Measurements from ENCODE around the gene DIAPH2. TPM values are rescaled to one million over a fixed set of nuclear protein-coding genes. Genes with fewer than 3 reads are reported as not detected.

DIAPH2 gene
- total and polyA plus RNA-seq, 5 donors = 3.6 to 12.3 (median 10.9) TPM

DNA sequence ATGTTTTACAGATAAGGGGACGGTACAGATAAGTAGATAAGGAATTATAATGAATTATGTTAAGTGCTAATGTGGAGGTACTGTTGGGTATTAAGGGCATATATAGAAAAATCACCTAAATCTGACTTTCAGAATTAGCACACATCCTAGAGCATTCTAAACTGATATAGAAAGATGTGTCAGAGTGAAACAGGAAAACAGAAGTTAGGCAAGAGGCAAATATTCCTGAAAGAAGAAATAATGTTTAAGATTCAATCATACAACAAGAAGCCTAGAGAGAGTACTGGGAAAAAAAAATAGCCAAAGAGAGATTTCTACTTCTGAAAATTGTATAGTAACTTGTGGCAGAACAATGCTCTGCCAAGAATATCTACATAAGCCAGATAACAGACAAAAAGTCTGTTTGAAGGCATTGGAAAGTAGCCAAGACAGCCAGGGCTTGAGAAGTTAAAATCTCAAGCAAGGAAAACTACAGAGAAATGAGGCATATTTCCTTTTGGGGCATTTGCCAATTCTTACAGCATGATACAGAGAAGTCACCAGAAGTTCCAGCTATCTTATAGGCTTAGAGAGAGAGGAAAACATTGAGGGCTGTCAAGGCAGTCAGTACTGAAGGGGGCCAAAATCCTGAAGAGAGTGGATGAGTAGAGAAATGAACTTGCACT, 845.0 kb downstream of the DIAPH2 start:
- no peak overlapping the region for H3K27ac ChIP-seq (ENCODE audit: low read length)
- no peaks in the 10 kb centered on the region for H3K4me1 ChIP-seq (ENCODE audit: control insufficient read depth, insufficient read depth, low read length)
- 38% methylated on average over 1 of the region's 1 CpG for WGBS
- intact Hi-C loops (cut with DNase I) = loop anchor here in 1 of 4 donors (2.0 kb wide), 1 partner anchor 19 kb away; no protein-coding TSS in a partner anchor
- H3K9me3 ChIP-seq (ENCODE audit: control insufficient read depth, low read length) = no peaks in the 10 kb centered on the region
- H3K27me3 ChIP-seq (ENCODE audit: control insufficient read depth, insufficient read depth) = no peaks in the 10 kb centered on the region
- ATAC-seq (no peak), DNase-seq (no peak)
- no peak overlapping the region for H3K4me3 ChIP-seq (ENCODE audit: low read length)

DNA sequence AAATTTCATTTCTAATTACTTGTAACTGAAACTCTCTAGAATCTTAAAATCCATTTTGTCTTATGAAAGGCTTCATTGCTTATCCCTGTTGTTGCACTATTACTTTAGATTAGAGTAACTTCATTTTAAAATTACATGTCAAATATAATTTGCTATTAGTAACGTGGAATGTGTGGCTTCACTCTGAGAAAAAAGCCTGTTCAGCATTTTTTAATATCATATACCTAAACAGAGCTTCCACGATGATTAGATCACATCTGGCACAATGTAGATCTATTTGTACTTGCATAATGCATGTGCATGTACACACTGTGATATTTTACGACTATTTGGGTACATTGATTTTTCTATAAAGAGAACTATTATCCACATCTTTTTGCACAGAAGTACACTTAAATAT, 847.2 kb downstream of the DIAPH2 start:
- no peak for DNase-seq
- intact Hi-C loops (cut with DNase I) = loop anchor here in 1 of 4 donors (2.0 kb wide), 1 partner anchor 17 kb away; no protein-coding TSS in a partner anchor
- H3K9me3 ChIP-seq (ENCODE audit: control insufficient read depth, low read length) = no peaks in the 10 kb centered on the region
- no peak overlapping the region for H3K27ac ChIP-seq (ENCODE audit: low read length)
- WGBS = 94% methylated on average over 3 of the region's 3 CpGs
- no peaks in the 10 kb centered on the region for H3K27me3 ChIP-seq (ENCODE audit: control insufficient read depth, insufficient read depth)
- ATAC-seq = no peak
- H3K4me3 ChIP-seq (ENCODE audit: low read length) = no peak overlapping the region
- H3K4me1 ChIP-seq (ENCODE audit: control insufficient read depth, insufficient read depth, low read length) = no peaks in the 10 kb centered on the region

DNA sequence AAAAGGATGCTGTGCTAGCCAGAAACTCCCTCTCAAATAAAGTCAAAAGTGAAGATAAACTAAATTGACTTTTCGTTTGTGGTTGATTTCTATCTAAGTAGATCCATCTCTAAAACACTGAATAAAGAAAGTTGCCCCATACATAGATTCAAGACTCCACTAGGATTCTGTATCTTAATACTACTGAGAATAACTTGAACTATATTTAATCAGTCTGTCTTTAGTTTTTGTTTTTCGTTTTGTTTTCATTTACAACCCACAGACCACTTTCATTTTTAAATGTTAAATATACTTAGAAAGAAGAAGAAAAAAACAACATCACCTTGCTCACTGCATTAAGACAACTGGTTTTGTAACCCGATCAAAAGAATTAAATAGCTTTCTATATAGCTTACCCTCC, 854.1 kb downstream of the DIAPH2 start:
- no peak overlapping the region for H3K27ac ChIP-seq (ENCODE audit: low read length)
- H3K4me3 ChIP-seq (ENCODE audit: low read length) = no peak overlapping the region
- intact Hi-C loops (cut with DNase I) = no loop called here

GRCh38 chrX:97539970-97540519, 855.4 kb downstream of the DIAPH2 start:
- intact Hi-C loops (cut with DNase I) = no loop called here
- Histone ChIP-seq H3K27ac (ENCODE audit: low read length) (no peak overlapping the region), H3K4me1 (ENCODE audit: control insufficient read depth, insufficient read depth, low read length) (no peaks in the 10 kb centered on the region), H3K4me3 (ENCODE audit: low read length) (no peak overlapping the region), H3K27me3 (ENCODE audit: control insufficient read depth, insufficient read depth) (no peaks in the 10 kb centered on the region), H3K9me3 (ENCODE audit: control insufficient read depth, low read length) (no peaks in the 10 kb centered on the region)
- ATAC-seq = no peak
- WGBS = 70% methylated on average over 2 of the region's 2 CpGs
- DNase-seq = no peak

More for the DNA sequence above, 854.1 kb downstream of the DIAPH2 start:
- H3K9me3 ChIP-seq (ENCODE audit: control insufficient read depth, low read length) = no peaks in the 10 kb centered on the region
- no peaks in the 10 kb centered on the region for H3K4me1 ChIP-seq (ENCODE audit: control insufficient read depth, insufficient read depth, low read length)
- no peaks in the 10 kb centered on the region for H3K27me3 ChIP-seq (ENCODE audit: control insufficient read depth, insufficient read depth)
- ATAC-seq = no peak
- no peak for DNase-seq
- 83% methylated on average over 3 of the region's 3 CpGs for WGBS

DNA sequence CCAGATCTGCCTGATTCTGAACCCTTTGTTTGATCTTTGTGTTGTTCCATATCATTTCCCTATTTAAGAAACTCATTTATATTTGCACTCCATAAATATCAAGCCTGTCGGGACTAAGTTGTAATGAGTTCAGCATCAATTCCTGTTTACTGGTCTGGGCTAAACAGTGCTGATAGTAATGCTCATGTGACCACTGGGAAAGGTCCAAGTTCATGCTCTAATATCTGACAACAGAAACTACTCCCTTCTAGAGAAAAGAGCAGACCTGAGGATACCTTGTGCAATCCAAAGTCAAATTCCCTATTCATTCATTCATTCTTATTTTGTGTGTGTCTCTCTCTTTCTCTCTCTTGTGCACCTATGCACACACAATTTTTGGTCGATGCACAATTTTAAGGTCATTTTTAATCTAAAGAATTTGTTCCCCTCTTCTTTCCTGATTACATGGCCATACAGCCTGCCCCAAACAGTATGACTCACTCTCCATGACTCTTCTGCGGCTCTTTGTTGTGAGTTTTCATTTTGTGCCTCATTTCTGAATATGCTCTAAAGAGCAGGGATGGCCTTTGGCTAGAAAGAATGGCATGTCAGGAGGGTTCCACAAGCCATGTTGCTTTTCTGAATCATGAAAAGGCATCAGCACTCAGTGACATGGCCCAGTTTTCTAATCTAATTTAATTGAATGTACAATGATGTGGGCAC, 863.4 kb downstream of the DIAPH2 start:
- Histone ChIP-seq H3K4me3 (ENCODE audit: low read length) (no peak overlapping the region), H3K9me3 (ENCODE audit: control insufficient read depth, low read length) (no peaks in the 10 kb centered on the region), H3K27ac (ENCODE audit: low read length) (no peak overlapping the region), H3K4me1 (ENCODE audit: control insufficient read depth, insufficient read depth, low read length) (no peaks in the 10 kb centered on the region), H3K27me3 (ENCODE audit: control insufficient read depth, insufficient read depth) (no peaks in the 10 kb centered on the region)
- no peak for ATAC-seq
- intact Hi-C loops (cut with DNase I) = loop anchor here in 1 of 4 donors (2.0 kb wide), 1 partner anchor 17 kb away; no protein-coding TSS in a partner anchor
- 68% methylated on average over 3 of the region's 3 CpGs for WGBS
- DNase-seq = no peak

DNA sequence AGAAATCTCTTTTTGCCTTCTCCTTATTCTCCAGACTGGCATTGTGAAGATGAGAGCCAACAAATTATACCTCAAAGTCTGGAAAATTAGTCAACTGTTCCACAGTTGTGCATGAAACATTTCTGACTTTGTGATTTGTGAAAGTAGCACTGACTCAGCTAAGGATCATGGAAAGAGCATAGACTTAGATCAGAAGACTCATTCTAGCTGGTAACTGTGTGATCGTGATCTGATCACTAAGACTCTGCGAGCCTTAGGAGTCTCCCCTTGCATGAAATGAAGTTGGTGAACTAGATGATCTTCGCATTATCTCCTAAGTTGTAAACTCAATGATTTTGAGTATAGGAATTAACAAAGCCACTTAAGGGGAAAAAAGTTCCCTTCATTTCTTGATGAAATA, 867.2 kb downstream of the DIAPH2 start:
- H3K4me1 ChIP-seq (ENCODE audit: control insufficient read depth, insufficient read depth, low read length) = no peaks in the 10 kb centered on the region
- intact Hi-C loops (cut with DNase I) = no loop called here
- no peaks in the 10 kb centered on the region for H3K27me3 ChIP-seq (ENCODE audit: control insufficient read depth, insufficient read depth)
- WGBS = 97% methylated on average over 3 of the region's 3 CpGs
- H3K4me3 ChIP-seq (ENCODE audit: low read length) = no peak overlapping the region
- DNase-seq (no peak), ATAC-seq (no peak)
- H3K27ac ChIP-seq (ENCODE audit: low read length) = no peak overlapping the region
- no peaks in the 10 kb centered on the region for H3K9me3 ChIP-seq (ENCODE audit: control insufficient read depth, low read length)

- Histone ChIP-seq H3K4me3 (ENCODE audit: low read length) (no peak overlapping the region), H3K4me1 (ENCODE audit: control insufficient read depth, insufficient read depth, low read length) (no peaks in the 10 kb centered on the region), H3K27me3 (ENCODE audit: control insufficient read depth, insufficient read depth) (no peaks in the 10 kb centered on the region), H3K27ac (ENCODE audit: low read length) (no peak overlapping the region), H3K9me3 (ENCODE audit: control insufficient read depth, low read length) (no peaks in the 10 kb centered on the region)
- 78% methylated on average over 2 of the region's 2 CpGs for WGBS
- DNase-seq (no peak), ATAC-seq (no peak)
- intact Hi-C loops (cut with DNase I) = no loop called here
Measured at GRCh38 chrX:97553833-97554232, 869.2 kb downstream of the DIAPH2 start.

- intact Hi-C loops (cut with DNase I) = no loop called here
- no peak for ATAC-seq
- H3K9me3 ChIP-seq (ENCODE audit: control insufficient read depth, low read length) = no peaks in the 10 kb centered on the region
- no peak for DNase-seq
- no peak overlapping the region for H3K4me3 ChIP-seq (ENCODE audit: low read length)
- no peaks in the 10 kb centered on the region for H3K27me3 ChIP-seq (ENCODE audit: control insufficient read depth, insufficient read depth)
- no peaks in the 10 kb centered on the region for H3K4me1 ChIP-seq (ENCODE audit: control insufficient read depth, insufficient read depth, low read length)
- H3K27ac ChIP-seq (ENCODE audit: low read length) = no peak overlapping the region
- 95% methylated on average over 3 of the region's 3 CpGs for WGBS
Measured at GRCh38 chrX:97556359-97556758, 871.7 kb downstream of the DIAPH2 start.

- no peaks in the 10 kb centered on the region for H3K4me1 ChIP-seq (ENCODE audit: control insufficient read depth, insufficient read depth, low read length)
- under 1% methylated on average over 4 of the region's 4 CpGs for WGBS
- H3K27me3 ChIP-seq (ENCODE audit: control insufficient read depth, insufficient read depth) = no peaks in the 10 kb centered on the region
- intact Hi-C loops (cut with DNase I) = no loop called here
- H3K9me3 ChIP-seq (ENCODE audit: control insufficient read depth, low read length) = no peaks in the 10 kb centered on the region
- peak; percentile 82 to 88 for ATAC-seq
- H3K4me3 ChIP-seq (ENCODE audit: low read length) = peak overlapping the region; percentile 50
- no peak overlapping the region for H3K27ac ChIP-seq (ENCODE audit: low read length)
- peak; percentile 27 to 65 (median 46) for DNase-seq
Measured at GRCh38 chrX:97563531-97564133, 879.0 kb downstream of the DIAPH2 start.

DNA sequence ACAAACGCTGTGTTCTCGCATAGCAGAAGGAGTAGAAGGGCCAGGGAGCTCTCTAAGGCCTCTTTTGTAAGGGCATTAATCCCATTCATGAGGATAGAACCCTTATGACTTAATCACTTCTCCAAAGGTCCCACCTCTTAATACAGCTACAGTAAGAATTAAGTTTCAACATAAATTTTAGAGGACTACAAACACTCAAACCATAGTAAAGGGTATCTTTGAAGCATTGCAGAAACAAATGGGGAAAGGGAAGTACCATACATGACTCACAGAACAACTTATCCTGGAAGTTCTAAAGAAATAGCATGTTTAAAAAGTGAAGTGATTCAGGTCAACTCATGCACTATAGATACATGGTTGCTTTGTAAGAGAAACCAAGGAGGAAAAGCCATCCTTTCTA, 879.9 kb downstream of the DIAPH2 start:
- H3K27me3 ChIP-seq (ENCODE audit: control insufficient read depth, insufficient read depth) = no peaks in the 10 kb centered on the region
- no peak overlapping the region for H3K4me3 ChIP-seq (ENCODE audit: low read length)
- intact Hi-C loops (cut with DNase I) = no loop called here
- WGBS = 70% methylated on average over 2 of the region's 2 CpGs
- DNase-seq (no peak), ATAC-seq (no peak)
- no peak overlapping the region for H3K27ac ChIP-seq (ENCODE audit: low read length)
- H3K4me1 ChIP-seq (ENCODE audit: control insufficient read depth, insufficient read depth, low read length) = no peaks in the 10 kb centered on the region
- H3K9me3 ChIP-seq (ENCODE audit: control insufficient read depth, low read length) = no peaks in the 10 kb centered on the region

DNA sequence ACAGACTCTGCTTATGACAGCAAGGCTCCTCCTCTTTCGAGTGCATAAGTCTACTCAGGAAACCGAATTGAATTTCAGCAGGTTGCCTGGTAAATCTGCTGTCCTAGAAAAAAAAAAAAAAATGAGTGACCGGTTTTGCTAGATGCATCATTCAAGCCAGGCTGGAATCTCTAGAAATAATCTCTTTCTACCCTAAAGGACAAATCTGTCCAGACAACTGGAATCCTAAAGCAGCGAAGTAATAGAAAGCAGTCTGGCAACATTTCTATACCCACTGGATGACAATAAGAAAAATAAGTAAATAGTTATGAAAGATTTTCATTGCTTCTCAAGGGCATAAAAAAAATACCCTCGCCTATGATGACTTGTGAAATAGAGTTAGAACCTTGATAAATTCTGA, 902.5 kb downstream of the DIAPH2 start:
- ATAC-seq = no peak
- DNase-seq = no peak
- 63% methylated on average over 5 of the region's 5 CpGs for WGBS

More for the DNA sequence above, 902.5 kb downstream of the DIAPH2 start:
- H3K27ac ChIP-seq (ENCODE audit: low read length) = no peak overlapping the region
- intact Hi-C loops (cut with DNase I) = no loop called here
- H3K9me3 ChIP-seq (ENCODE audit: control insufficient read depth, low read length) = no peaks in the 10 kb centered on the region
- H3K27me3 ChIP-seq (ENCODE audit: control insufficient read depth, insufficient read depth) = no peaks in the 10 kb centered on the region
- no peak overlapping the region for H3K4me3 ChIP-seq (ENCODE audit: low read length)
- no peaks in the 10 kb centered on the region for H3K4me1 ChIP-seq (ENCODE audit: control insufficient read depth, insufficient read depth, low read length)
